ENCODE data around the gene RGS13. TPM values are rescaled to one million over a fixed set of nuclear protein-coding genes. Genes with fewer than 3 reads are reported as not detected.

RGS13 gene
- total RNA-seq, 4 donors from 2014 or later: 1.0 to 4.3 (median 2.5) TPM; not detected in 1

GRCh38 chr1:192652159-192652558, 16.2 kb downstream of the RGS13 start:
- Histone ChIP-seq H3K4me1 (peaks cover 0 to 9% (median 4%) of the 10 kb centered on the region in 4 donors), H3K27ac (replicated peaks in 1 of 4) (no peak overlapping the region), H3K9me3 (no peaks in the 10 kb centered on the region), H3K27me3 (no peaks in the 10 kb centered on the region), H3K4me3 (no peak overlapping the region), H3K36me3 (no peaks in the 10 kb centered on the region)
- intact Hi-C loops (cut with DNase I): no loop called here
- 78% methylated on average over 1 of the region's 1 CpG for WGBS
- TF ChIP-seq POLR2A (IDR thresholded peaks at IDR 0.05; ENCODE audit: low read depth): no peak
- TF ChIP-seq EP300 (IDR thresholded peaks at IDR 0.05): no peak
- no peak for TF ChIP-seq CTCF (IDR thresholded peaks at IDR 0.05)
- no peak for TF ChIP-seq POLR2AphosphoS5 (IDR thresholded peaks at IDR 0.05)
- DNase-seq (ENCODE audit: extremely low spot score): no peak

- H3K27me3 ChIP-seq: no peaks in the 10 kb centered on the region
- TF ChIP-seq POLR2AphosphoS5 (IDR thresholded peaks at IDR 0.05) (no peak), POLR2A (IDR thresholded peaks at IDR 0.05; ENCODE audit: low read depth) (no peak), EP300 (IDR thresholded peaks at IDR 0.05) (no peak), CTCF (IDR thresholded peaks at IDR 0.05) (no peak)
- peaks cover 0 to 9% (median 4%) of the 10 kb centered on the region in 4 donors for H3K4me1 ChIP-seq
- H3K9me3 ChIP-seq: no peaks in the 10 kb centered on the region
- H3K27ac ChIP-seq (replicated peaks in 1 of 4): no peak overlapping the region
- no peaks in the 10 kb centered on the region for H3K36me3 ChIP-seq
- intact Hi-C loops (cut with DNase I): no loop called here
- H3K4me3 ChIP-seq: no peak overlapping the region
- DNase-seq (ENCODE audit: extremely low spot score): no peak
Measured at GRCh38 chr1:192654120-192654519, 18.2 kb downstream of the RGS13 start.

- Histone ChIP-seq H3K27ac (replicated peaks in 1 of 4) (no peak overlapping the region), H3K27me3 (no peaks in the 10 kb centered on the region), H3K36me3 (no peaks in the 10 kb centered on the region), H3K4me3 (no peak overlapping the region), H3K4me1 (peaks cover 0 to 7% (median 2%) of the 10 kb centered on the region in 4 donors), H3K9me3 (no peaks in the 10 kb centered on the region)
- intact Hi-C loops (cut with DNase I): no loop called here
- WGBS: 75% methylated on average over 4 of the region's 4 CpGs
- no peak for TF ChIP-seq POLR2A (IDR thresholded peaks at IDR 0.05; ENCODE audit: low read depth)
- TF ChIP-seq CTCF (IDR thresholded peaks at IDR 0.05): no peak
- no peak for TF ChIP-seq EP300 (IDR thresholded peaks at IDR 0.05)
- no peak for TF ChIP-seq POLR2AphosphoS5 (IDR thresholded peaks at IDR 0.05)
- DNase-seq (ENCODE audit: extremely low spot score): no peak
Measured at GRCh38 chr1:192654591-192655251, 18.8 kb downstream of the RGS13 start.

- WGBS: 93% methylated on average over 4 of the region's 4 CpGs
- no peak for DNase-seq (ENCODE audit: extremely low spot score)
Measured at GRCh38 chr1:192657760-192658159, 21.8 kb downstream of the RGS13 start.

More at GRCh38 chr1:192657760-192658159, 21.8 kb downstream of the RGS13 start:
- Histone ChIP-seq H3K4me3 (no peak overlapping the region), H3K9me3 (no peaks in the 10 kb centered on the region), H3K27ac (replicated peaks in 1 of 4) (no peak overlapping the region), H3K27me3 (no peaks in the 10 kb centered on the region), H3K4me1 (no peaks in the 10 kb centered on the region), H3K36me3 (no peaks in the 10 kb centered on the region)
- TF ChIP-seq EP300 (IDR thresholded peaks at IDR 0.05): no peak
- no peak for TF ChIP-seq POLR2AphosphoS5 (IDR thresholded peaks at IDR 0.05)
- no peak for TF ChIP-seq CTCF (IDR thresholded peaks at IDR 0.05)
- no peak for TF ChIP-seq POLR2A (IDR thresholded peaks at IDR 0.05; ENCODE audit: low read depth)
- intact Hi-C loops (cut with DNase I): no loop called here
